Measurements from ENCODE around the gene OPN3.

OPN3 gene

DNA sequence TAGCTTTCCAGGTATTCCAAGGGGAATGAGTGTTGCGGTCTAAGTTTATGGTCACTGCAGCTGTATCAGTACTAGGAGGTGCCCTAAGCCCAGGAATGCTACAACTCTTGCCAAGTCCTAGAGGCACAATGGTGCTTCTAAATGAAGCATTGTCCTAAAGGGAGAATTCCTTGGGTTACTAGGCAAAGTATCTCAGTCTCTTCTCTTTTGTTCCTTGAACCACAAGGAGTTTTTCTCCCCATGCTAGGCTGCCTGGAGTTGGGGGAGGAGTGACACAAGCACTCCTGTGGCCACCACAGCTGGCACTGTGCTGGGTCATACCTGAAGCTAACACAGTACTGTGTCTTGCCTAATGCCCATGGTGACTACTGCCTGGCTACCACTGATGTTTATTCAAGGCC lies 57.2 kb downstream of the OPN3 start:
- no peak overlapping the region for H3K4me3 ChIP-seq (ENCODE audit: low read depth, low read length)

GRCh38 chr1:241579434-241579833 lies 60.7 kb downstream of the OPN3 start:
- H3K4me3 ChIP-seq (ENCODE audit: low read depth, low read length), result no peak overlapping the region
- TF ChIP-seq MAX (IDR thresholded peaks at IDR 0.05; ENCODE audit: low read depth, low read length) (no peak), POLR2A (IDR thresholded peaks at IDR 0.05; ENCODE audit: extremely low read depth, insufficient read length) (no peak)
- DNase-seq (ENCODE audit: low read depth), result no peak

More for the DNA sequence above, 57.2 kb downstream of the OPN3 start:
- no peak for TF ChIP-seq CTCF (IDR thresholded peaks at IDR 0.05; ENCODE audit: low read depth, low read length)
- no peak for TF ChIP-seq MAX (IDR thresholded peaks at IDR 0.05; ENCODE audit: low read depth, low read length)
- no peak for TF ChIP-seq POLR2A (IDR thresholded peaks at IDR 0.05; ENCODE audit: extremely low read depth, insufficient read length)
- no peak for TF ChIP-seq MYC (IDR thresholded peaks at IDR 0.05; ENCODE audit: low read depth, low read length)
- no peak for DNase-seq (ENCODE audit: low read depth)

GRCh38 chr1:241574154-241574553 lies 66.0 kb downstream of the OPN3 start:
- no peak for DNase-seq (ENCODE audit: low read depth)
- H3K4me3 ChIP-seq (ENCODE audit: low read depth, low read length), result no peak overlapping the region
- TF ChIP-seq MYC (IDR thresholded peaks at IDR 0.05; ENCODE audit: low read depth, low read length) (no peak), MAX (IDR thresholded peaks at IDR 0.05; ENCODE audit: low read depth, low read length) (no peak), CTCF (IDR thresholded peaks at IDR 0.05; ENCODE audit: low read depth, low read length) (no peak), POLR2A (IDR thresholded peaks at IDR 0.05; ENCODE audit: extremely low read depth, insufficient read length) (no peak)

DNA sequence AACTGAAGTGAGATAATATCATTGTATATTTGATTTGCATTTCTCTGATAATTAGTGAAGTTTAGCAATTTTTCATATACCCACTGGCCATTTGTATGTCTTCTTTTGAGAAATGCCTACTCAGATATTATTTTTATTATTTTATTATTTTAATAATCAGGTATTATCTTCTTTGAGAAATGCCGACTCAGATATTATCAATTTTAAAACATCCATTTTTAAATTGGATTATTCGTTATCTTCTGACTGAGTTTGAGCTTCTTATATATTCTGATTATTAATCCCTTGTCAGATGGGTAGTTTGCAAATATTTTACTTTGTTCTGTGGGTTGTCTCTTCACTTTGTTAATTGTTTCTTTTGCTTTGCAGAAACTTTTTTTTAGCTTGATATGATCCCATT lies 70.3 kb downstream of the OPN3 start:
- DNase-seq (ENCODE audit: low read depth), result no peak
- no peak overlapping the region for H3K4me3 ChIP-seq (ENCODE audit: low read depth, low read length)
- TF ChIP-seq POLR2A (IDR thresholded peaks at IDR 0.05; ENCODE audit: extremely low read depth, insufficient read length), result no peak
- no peak for TF ChIP-seq MYC (IDR thresholded peaks at IDR 0.05; ENCODE audit: low read depth, low read length)
- TF ChIP-seq MAX (IDR thresholded peaks at IDR 0.05; ENCODE audit: low read depth, low read length), result no peak
- TF ChIP-seq CTCF (IDR thresholded peaks at IDR 0.05; ENCODE audit: low read depth, low read length), result no peak

DNA sequence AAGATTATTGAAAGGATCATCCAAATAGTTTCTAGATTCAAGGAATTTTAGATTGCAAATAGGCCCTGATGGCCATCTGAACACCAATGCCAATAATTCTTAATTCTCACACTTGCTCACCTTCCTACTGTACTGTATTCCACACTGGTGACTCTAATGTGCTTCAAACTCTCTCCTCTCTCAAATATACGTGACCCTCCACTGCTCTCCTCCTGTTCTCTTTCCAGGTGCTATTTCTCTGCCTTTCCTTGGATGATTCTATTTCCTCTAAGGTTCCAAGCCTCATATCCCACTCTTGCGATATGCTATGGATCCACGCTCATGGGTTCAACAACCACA lies 79.4 kb downstream of the OPN3 start:
- no peak for DNase-seq (ENCODE audit: low read depth)
- TF ChIP-seq POLR2A (IDR thresholded peaks at IDR 0.05; ENCODE audit: extremely low read depth, insufficient read length) (no peak), MYC (IDR thresholded peaks at IDR 0.05; ENCODE audit: low read depth, low read length) (no peak), CTCF (IDR thresholded peaks at IDR 0.05; ENCODE audit: low read depth, low read length) (no peak), MAX (IDR thresholded peaks at IDR 0.05; ENCODE audit: low read depth, low read length) (no peak)
- no peak overlapping the region for H3K4me3 ChIP-seq (ENCODE audit: low read depth, low read length)

GRCh38 chr1:241560146-241560848 lies 79.9 kb downstream of the OPN3 start:
- peak; percentile 55 for DNase-seq (ENCODE audit: low read depth)
- TF ChIP-seq MAX (IDR thresholded peaks at IDR 0.05; ENCODE audit: low read depth, low read length) (no peak), MYC (IDR thresholded peaks at IDR 0.05; ENCODE audit: low read depth, low read length) (no peak), POLR2A (IDR thresholded peaks at IDR 0.05; ENCODE audit: extremely low read depth, insufficient read length) (no peak), CTCF (IDR thresholded peaks at IDR 0.05; ENCODE audit: low read depth, low read length) (no peak)
- H3K4me3 ChIP-seq (ENCODE audit: low read depth, low read length), result no peak overlapping the region

All from NB4 (cell line).